OCI-LY3 (cell line): ENCODE data around the gene NDUFAF7.
"Not testable (repeated sequence)": the region's sequence is repeated elsewhere in the genome, so short reads cannot be mapped to it uniquely, and the experiment has no call there.

Source experiments
- H2AFZ ChIP-seq: fragments of 200-600, 300-600 bp; shearing (Covaris generic); 2 replicates; pipeline ENCODE4 v1.6.0; 2014; ENCODE audit warnings: antibody characterized with exemption, low read depth, low read length
- H3K27ac ChIP-seq: fragments of 200-600, 300-600 bp; sonication (generic); 2 replicates; pipeline ENCODE4 v1.5.1; 2014; ENCODE audit warnings: mild to moderate bottlenecking, low read length, moderate library complexity, mixed read lengths
- H3K27me3 ChIP-seq: fragments of 200-600, 300-600 bp; sonication (generic); 2 replicates; pipeline ENCODE4 v1.6.1; 2014; ENCODE audit warnings: low read depth, low read length, mixed read lengths
- H3K36me3 ChIP-seq: fragments of 200-600, 300-600 bp; sonication (generic); replicated peaks from 2 replicates; pipeline ENCODE3; 2014; ENCODE audit warnings: low read depth, low read length, mixed read lengths
- H3K4me1 ChIP-seq: fragments of 300-600, 200-600 bp; sonication (generic); 2 replicates; pipeline ENCODE4 v1.6.1; 2014; ENCODE audit warnings: low read length, mixed read lengths
- H3K4me2 ChIP-seq: fragments of 200-600, 300-600 bp; sonication (generic); 2 replicates; pipeline ENCODE4 v1.6.1; 2014; ENCODE audit warnings: low read length, mixed read lengths
- H3K4me3 ChIP-seq: fragments of 300-600, 200-600 bp; sonication (generic); 2 replicates; pipeline ENCODE4 v1.5.1; 2014; ENCODE audit warnings: antibody characterized with exemption, mild to moderate bottlenecking, low read length, moderate library complexity
- H3K79me2 ChIP-seq: fragments of 300-600, 200-600 bp; shearing (Covaris generic); 2 replicates; pipeline ENCODE4 v1.6.1; 2014; ENCODE audit warnings: mild to moderate bottlenecking, low read length, mixed read lengths
- H3K9ac ChIP-seq: fragments of 300-600, 200-600 bp; shearing (Covaris generic); 2 replicates; pipeline ENCODE4 v1.6.0; 2014; ENCODE audit warnings: mild to moderate bottlenecking, low read length, moderate library complexity
- H3K9me3 ChIP-seq: fragments of 200-600, 300-600 bp; shearing (Covaris generic); 2 replicates; pipeline ENCODE4 v1.6.1; 2014; ENCODE audit warnings: low read length, mixed read lengths; ENCODE audit not compliant: insufficient read depth
- H4K20me1 ChIP-seq: fragments of 200-600, 300-600 bp; sonication (generic); 2 replicates; pipeline ENCODE4 v1.6.1; 2016; ENCODE audit warnings: low read length, mixed read lengths; ENCODE audit not compliant: insufficient read depth
- CTCF ChIP-seq: fragments of 200-600, 300-600 bp; sonication (generic); IDR thresholded peaks from 2 replicates; pipeline ENCODE4 v1.5.1; 2014; ENCODE audit warnings: antibody characterized with exemption, low read length, low read depth
- EZH2phosphoT487 ChIP-seq: fragments of 200-600 bp; shearing (Covaris generic); IDR thresholded peaks from 2 replicates; pipeline ENCODE4 v1.6.1; 2018; ENCODE audit warnings: antibody characterized with exemption, mixed run types, low read depth

Gene NDUFAF7

GRCh38 chr2:37192551-37192950, 38.9 kb upstream of the NDUFAF7 start:
- no peak overlapping the region for H3K4me3 ChIP-seq
- H3K27me3 ChIP-seq = no peaks in the 10 kb centered on the region
- no peak overlapping the region for H3K27ac ChIP-seq
- H3K9me3 ChIP-seq = no peaks in the 10 kb centered on the region
- peaks cover 9% of the 10 kb centered on the region for H3K4me1 ChIP-seq
- no peak overlapping the region for H3K4me2 ChIP-seq
- no peak for TF ChIP-seq EZH2phosphoT487
- no peak for TF ChIP-seq CTCF
- peaks cover 12% of the 10 kb centered on the region for H3K79me2 ChIP-seq
- H3K9ac ChIP-seq = no peak overlapping the region
- no peak overlapping the region for H2AFZ ChIP-seq
- no peaks in the 10 kb centered on the region for H3K36me3 ChIP-seq
- no peaks in the 10 kb centered on the region for H4K20me1 ChIP-seq

GRCh38 chr2:37195862-37196319, 35.6 kb upstream of the NDUFAF7 start:
- Histone ChIP-seq H3K79me2 (peaks cover 39% of the 10 kb centered on the region), H3K27ac (peak overlapping the region; percentile 28), H3K4me3 (peak overlapping the region; percentile 90), H3K36me3 (peaks cover 15% of the 10 kb centered on the region), H3K4me2 (peak overlapping the region; percentile 99), H3K9ac (peak overlapping the region; percentile 72), H2AFZ (peak overlapping the region; percentile 100), H3K4me1 (peaks cover 10% of the 10 kb centered on the region)
- not testable (repeated sequence) for H3K27me3 ChIP-seq, H3K9me3 ChIP-seq, H4K20me1 ChIP-seq

- H3K27me3 ChIP-seq = no peaks in the 10 kb centered on the region
- 0 out of 2 replicates have a peak, but pooled peaks cover 4% of the 10 kb centered on the region for H4K20me1 ChIP-seq
- peak within 1 kb of the TSS; percentile 99 for H3K4me2 ChIP-seq
- no peaks in the 10 kb centered on the region for H3K9me3 ChIP-seq
- TF ChIP-seq CTCF = no peak
- no peak for TF ChIP-seq EZH2phosphoT487
- H3K4me3 ChIP-seq = peak within 1 kb of the TSS; percentile 90
- H3K79me2 ChIP-seq = peaks cover 39% of the 10 kb centered on the region
- peaks cover 10% of the 10 kb centered on the region for H3K4me1 ChIP-seq
- H2AFZ ChIP-seq = peak within 1 kb of the TSS; percentile 100
- peaks cover 21% of the 10 kb centered on the region for H3K36me3 ChIP-seq
- H3K27ac ChIP-seq = peak within 1 kb of the TSS; percentile 28
- peak within 1 kb of the TSS; percentile 72 for H3K9ac ChIP-seq
Observed at GRCh38 chr2:37196320-37197195, 34.9 kb upstream of the NDUFAF7 start, which contains the start of gene CEBPZOS. Gene CEBPZOS, plus strand, starts transcription at chr2:37196496. Its CDS starts 3,209 bp downstream, at chr2:37199705.

DNA sequence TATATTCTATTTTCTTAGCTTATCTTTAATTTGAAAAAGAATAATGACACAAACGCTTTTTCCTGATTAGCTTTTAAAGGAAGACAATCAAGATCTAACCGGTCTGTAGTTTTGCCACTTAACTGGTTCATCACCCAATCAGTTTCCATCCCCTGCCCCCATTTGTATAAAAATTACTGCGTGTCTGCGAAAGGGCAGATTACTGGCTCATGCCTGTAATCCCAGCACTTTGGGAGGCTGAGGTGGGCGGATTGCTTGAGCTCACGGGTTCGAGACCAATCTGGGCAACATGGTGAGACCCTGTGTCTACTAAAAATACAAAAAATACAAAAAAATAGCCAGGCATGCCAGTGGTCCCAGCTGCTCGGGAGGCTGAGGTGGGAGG, 32.8 kb upstream of the NDUFAF7 start:
- no peak for TF ChIP-seq CTCF
- Histone ChIP-seq H3K36me3 (peaks cover 40% of the 10 kb centered on the region), H3K79me2 (peaks cover 43% of the 10 kb centered on the region), H3K27me3 (no peaks in the 10 kb centered on the region), H3K4me1 (peaks cover 10% of the 10 kb centered on the region), H3K9me3 (peaks cover 3% of the 10 kb centered on the region; the same call in 1 of the 2 replicates), H3K9ac (no peak overlapping the region), H2AFZ (no peak overlapping the region), H4K20me1 (0 out of 2 replicates have a peak, but pooled peaks cover 4% of the 10 kb centered on the region), H3K27ac (no peak overlapping the region), H3K4me2 (no peak overlapping the region), H3K4me3 (no peak overlapping the region)
